Sigmoid colon (tissue), 4 donors: Measurements from ENCODE around the gene DDX28.

Experiments
- EP300 ChIP-seq, 4 donors: sonication (generic); formaldehyde crosslinking; IDR thresholded peaks; one replicate each; pipeline ENCODE4 v1.6.1; 2017; ENCODE audit warnings: antibody characterized with exemption in 4 of 4
- POLR2A ChIP-seq, 2 donors: fragments of 450-650 bp; IDR thresholded peaks; one replicate each; pipeline ENCODE4 v1.6.1; 2016; ENCODE audit warnings: antibody characterized with exemption in 2 of 2, mild to moderate bottlenecking in 2 of 2, moderate library complexity in 2 of 2
- POLR2AphosphoS5 ChIP-seq, 4 donors: sonication (generic); formaldehyde crosslinking; IDR thresholded peaks; one replicate each; pipeline ENCODE4 v1.6.1; 2017; ENCODE audit warnings: antibody characterized with exemption in 4 of 4
- TF ChIP-seq, protein P1 (sequence below), 4 experiments: fragments of 450-650 bp in 3 of 4; fragments of 200-600 bp in 1 of 4; IDR thresholded peaks; one replicate each; pipeline ENCODE4 v1.5.1; 2016 to 2019; ENCODE audit warnings: antibody characterized with exemption in 4 of 4, mild to moderate bottlenecking in 3 of 4, moderate library complexity in 2 of 4

DNA sequence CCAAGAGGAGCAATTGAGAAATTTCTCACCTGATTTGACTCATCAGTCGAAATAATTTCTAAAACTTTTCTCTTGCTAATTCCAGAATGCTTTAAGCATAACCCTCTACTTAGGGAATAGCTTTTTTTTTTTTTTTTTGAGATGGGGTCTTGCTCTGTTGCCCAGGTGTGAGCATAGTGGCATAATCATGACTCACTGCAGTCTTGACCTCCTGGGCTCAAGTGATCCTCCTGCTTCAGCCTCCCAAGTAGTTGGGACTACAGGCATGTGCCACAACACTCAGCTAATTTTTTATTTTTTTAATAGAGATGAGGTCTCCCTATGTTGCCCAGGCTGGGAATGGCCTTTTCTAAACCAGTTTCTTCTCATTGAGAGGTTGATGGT is 48.5 kb upstream of the DDX28 start:
- TF ChIP-seq POLR2A (IDR thresholded peaks at IDR 0.05) (no peak), POLR2AphosphoS5 (IDR thresholded peaks at IDR 0.05) (no peak), EP300 (IDR thresholded peaks at IDR 0.05) (no peak)
- TF ChIP-seq, protein P1, sequence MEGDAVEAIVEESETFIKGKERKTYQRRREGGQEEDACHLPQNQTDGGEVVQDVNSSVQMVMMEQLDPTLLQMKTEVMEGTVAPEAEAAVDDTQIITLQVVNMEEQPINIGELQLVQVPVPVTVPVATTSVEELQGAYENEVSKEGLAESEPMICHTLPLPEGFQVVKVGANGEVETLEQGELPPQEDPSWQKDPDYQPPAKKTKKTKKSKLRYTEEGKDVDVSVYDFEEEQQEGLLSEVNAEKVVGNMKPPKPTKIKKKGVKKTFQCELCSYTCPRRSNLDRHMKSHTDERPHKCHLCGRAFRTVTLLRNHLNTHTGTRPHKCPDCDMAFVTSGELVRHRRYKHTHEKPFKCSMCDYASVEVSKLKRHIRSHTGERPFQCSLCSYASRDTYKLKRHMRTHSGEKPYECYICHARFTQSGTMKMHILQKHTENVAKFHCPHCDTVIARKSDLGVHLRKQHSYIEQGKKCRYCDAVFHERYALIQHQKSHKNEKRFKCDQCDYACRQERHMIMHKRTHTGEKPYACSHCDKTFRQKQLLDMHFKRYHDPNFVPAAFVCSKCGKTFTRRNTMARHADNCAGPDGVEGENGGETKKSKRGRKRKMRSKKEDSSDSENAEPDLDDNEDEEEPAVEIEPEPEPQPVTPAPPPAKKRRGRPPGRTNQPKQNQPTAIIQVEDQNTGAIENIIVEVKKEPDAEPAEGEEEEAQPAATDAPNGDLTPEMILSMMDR (IDR thresholded peaks at IDR 0.05): no peak
